SK-N-SH (cell line): Measurements from ENCODE around the gene ANKRD44. TPM values are rescaled to one million over a fixed set of nuclear protein-coding genes. Genes with fewer than 3 reads are reported as not detected.

ENCODE experiments used
- CTCF ChIA-PET: fragments of 300-600, 350-600 bp; formaldehyde crosslinking; extraction: SDS; loops from one replicate; lab custom pipeline; 2021; lab: Yijun Ruan, JAX
- POLR2A ChIA-PET: fragments of 350-600 bp; sonication (Branson Sonifier 250); formaldehyde crosslinking; extraction: SDS; loops from one replicate; lab custom pipeline; 2020; ENCODE audit warnings: antibody characterized with exemption, inconsistent platforms; lab: Yijun Ruan, JAX
- DNase-seq: peaks from one replicate; pipeline ENCODE4 v3.0.0; 2012
- H2AFZ ChIP-seq: fragments of 200-600 bp; sonication (generic); 2 replicates; pipeline ENCODE4 v1.8.1; 2016; ENCODE audit warnings: antibody characterized with exemption, mild to moderate bottlenecking, low read depth
- H3F3A ChIP-seq: fragments of 200-600 bp; sonication (generic); replicated peaks from 2 replicates; pipeline ENCODE3; 2016; ENCODE audit warnings: antibody characterized with exemption, mild to moderate bottlenecking; ENCODE audit not compliant: insufficient read depth
- H3K27ac ChIP-seq, 2 experiments: fragments of 200-500 bp in 1 of 2; fragments of 200-600 bp in 1 of 2; sonication (Bioruptor generic) in 1 of 2; sonication (generic), shearing (Covaris generic) in 1 of 2; 2 replicates each; pipeline versions ENCODE4 v1.5.1 to v1.6.1; 2014 to 2016; ENCODE audit warnings: low read depth in 2 of 2, inconsistent platforms in 1 of 2, low read length in 1 of 2, mild to moderate bottlenecking in 1 of 2, mixed read lengths in 1 of 2
- H3K27me3 ChIP-seq: fragments of 200-600 bp; sonication (generic), shearing (Covaris generic); 2 replicates; pipeline ENCODE4 v1.6.1; 2016; ENCODE audit warnings: mixed run types; ENCODE audit not compliant: insufficient read depth
- H3K36me3 ChIP-seq, 2 experiments: fragments of 200-500 bp in 1 of 2; fragments of 200-600 bp in 1 of 2; sonication (Bioruptor generic) in 1 of 2; sonication (generic) in 1 of 2; replicated peaks in 1 of 2; 2 replicates each; pipeline versions ENCODE3 to v1.5.1; 2014 to 2016; ENCODE audit warnings: low read length in 1 of 2, mild to moderate bottlenecking in 1 of 2; ENCODE audit not compliant: insufficient read depth in 2 of 2, control insufficient read depth in 1 of 2
- H3K4me1 ChIP-seq, 2 experiments: fragments of 200-500 bp in 1 of 2; fragments of 200-600 bp in 1 of 2; sonication (Bioruptor generic) in 1 of 2; sonication (generic), shearing (Covaris generic) in 1 of 2; 2 replicates each; pipeline versions ENCODE4 v1.5.1 to v1.6.1; 2014 to 2016; ENCODE audit warnings: low read depth in 1 of 2, low read length in 1 of 2, mixed run types in 1 of 2; ENCODE audit not compliant: insufficient read depth in 2 of 2, control insufficient read depth in 1 of 2
- H3K4me2 ChIP-seq: fragments of 200-600 bp; sonication (generic), shearing (Covaris generic); 2 replicates; pipeline ENCODE4 v1.6.1; 2017; ENCODE audit warnings: mixed run types
- H3K4me3 ChIP-seq, 2 experiments: fragments of 200-500 bp in 1 of 2; fragments of 200-600 bp in 1 of 2; sonication (Bioruptor generic) in 1 of 2; sonication (generic), shearing (Covaris generic) in 1 of 2; 2 replicates each; pipeline versions ENCODE4 v1.5.1 to v1.8.1; 2014 to 2016; ENCODE audit warnings: low read depth in 2 of 2, inconsistent platforms in 1 of 2, low read length in 1 of 2, mild to moderate bottlenecking in 1 of 2, mixed read lengths in 1 of 2, moderate library complexity in 1 of 2
- H3K79me2 ChIP-seq: fragments of 200-600 bp; sonication (generic); 2 replicates; pipeline ENCODE4 v1.8.1; 2017; ENCODE audit warnings: mild to moderate bottlenecking; ENCODE audit not compliant: insufficient read depth
- H3K9ac ChIP-seq: fragments of 200-600 bp; sonication (generic); 2 replicates; pipeline ENCODE4 v1.6.1; 2017; ENCODE audit warnings: mixed run types
- H3K9me2 ChIP-seq: fragments of 200-600 bp; sonication (generic); 2 replicates; pipeline ENCODE4 v1.6.1; 2017; ENCODE audit warnings: mixed run types
- H3K9me3 ChIP-seq: fragments of 200-600 bp; sonication (generic); 2 replicates; pipeline ENCODE4 v1.6.1; 2017; ENCODE audit warnings: mixed run types, mild to moderate bottlenecking, moderate library complexity
- H4K20me1 ChIP-seq: fragments of 200-600 bp; sonication (generic); 2 replicates; pipeline ENCODE4 v1.6.1; 2017; ENCODE audit warnings: mild to moderate bottlenecking, mixed run types; ENCODE audit not compliant: insufficient read depth
- EP300 ChIP-seq, 2 experiments: IDR thresholded peaks; 2 replicates each; pipeline versions ENCODE4 v1.4.0 to v1.6.1; 2012; ENCODE audit warnings: borderline replicate concordance in 1 of 2, low read depth in 1 of 2, low read length in 1 of 2
- EZH2phosphoT487 ChIP-seq: fragments of 200-600 bp; sonication (generic); IDR thresholded peaks from 2 replicates; pipeline ENCODE4 v1.6.1; 2017; ENCODE audit warnings: low read depth, mixed run types, mild to moderate bottlenecking, antibody characterized with exemption, moderate library complexity, borderline replicate concordance
- FOXM1 ChIP-seq: IDR thresholded peaks from 2 replicates; pipeline ENCODE4 v1.4.0; 2012; ENCODE audit warnings: low read depth, mild to moderate bottlenecking
- GATA2 ChIP-seq: sonication (generic); formaldehyde crosslinking; IDR thresholded peaks from 2 replicates; pipeline ENCODE4 v1.5.0; 2020; ENCODE audit warnings: mild to moderate bottlenecking, missing genetic modification reagents
- MEF2A ChIP-seq: IDR thresholded peaks from 2 replicates; pipeline ENCODE4 v1.4.0; 2012; ENCODE audit warnings: low read depth, borderline replicate concordance
- NFIC ChIP-seq: IDR thresholded peaks from 2 replicates; pipeline ENCODE4 v1.4.0; 2012; ENCODE audit warnings: borderline replicate concordance
- RAD21 ChIP-seq: IDR thresholded peaks from 2 replicates; pipeline ENCODE4 v1.6.1; 2012; ENCODE audit warnings: mild to moderate bottlenecking, low read length
- RCOR1 ChIP-seq: fragments of 150-350 bp; IDR thresholded peaks from 2 replicates; pipeline ENCODE4 v1.6.1; 2017; ENCODE audit warnings: antibody characterized with exemption, low read length
- RXRA ChIP-seq: IDR thresholded peaks from 2 replicates; pipeline ENCODE4 v1.4.0; 2012; ENCODE audit warnings: low read depth, mild to moderate bottlenecking, borderline replicate concordance
- SMC3 ChIP-seq: IDR thresholded peaks from 2 replicates; pipeline ENCODE4 v1.6.1; 2012; ENCODE audit warnings: low read depth, low read length, improper control_type of control experiment
- TAF1 ChIP-seq: IDR thresholded peaks from 2 replicates; pipeline ENCODE4 v1.6.1; 2012; ENCODE audit warnings: low read depth, mild to moderate bottlenecking, low read length, moderate library complexity, borderline replicate concordance
- TCF12 ChIP-seq: IDR thresholded peaks from 2 replicates; pipeline ENCODE4 v1.4.0; 2012
- TEAD4 ChIP-seq: IDR thresholded peaks from 2 replicates; pipeline ENCODE4 v1.4.0; 2012; ENCODE audit warnings: mild to moderate bottlenecking, borderline replicate concordance; ENCODE audit not compliant: insufficient read depth
- WGBS: methylation state at CpG from one replicate; pipeline ENCODE4 v1.1.6; 2017; ENCODE audit warnings: low lambda C conversion rate; 5-methylcytosine and 5-hydroxymethylcytosine counted together
- polyA plus RNA-seq, 3 experiments: library from polyadenylated mRNA; depleted of rRNA; stranded (reverse); fragments of >200 nt; gene quantifications; 2 replicates each; pipeline ENCODE4 v1.2.3, GENCODE V29; 2012
- TF ChIP-seq, protein P1 (sequence below): fragments of 200-600 bp; sonication (generic); IDR thresholded peaks from 2 replicates; pipeline ENCODE4 v1.6.1; 2017; ENCODE audit warnings: antibody characterized with exemption, mild to moderate bottlenecking, moderate library complexity
- TF ChIP-seq, protein P2 (sequence below): fragments of 150-350 bp; IDR thresholded peaks from 2 replicates; pipeline ENCODE4 v1.6.1; 2016; ENCODE audit warnings: mild to moderate bottlenecking, low read depth, low read length
- TF ChIP-seq, protein P3 (sequence below): IDR thresholded peaks from 2 replicates; pipeline ENCODE4 v1.4.0; 2012; ENCODE audit warnings: low read depth, borderline replicate concordance
- TF ChIP-seq, protein P4 (sequence below): IDR thresholded peaks from 2 replicates; pipeline ENCODE4; 2012

The ANKRD44 gene
- polyA plus RNA-seq, 1 of the 3 experiments (the other 2 are of a cell fraction): 12.5 TPM

DNA sequence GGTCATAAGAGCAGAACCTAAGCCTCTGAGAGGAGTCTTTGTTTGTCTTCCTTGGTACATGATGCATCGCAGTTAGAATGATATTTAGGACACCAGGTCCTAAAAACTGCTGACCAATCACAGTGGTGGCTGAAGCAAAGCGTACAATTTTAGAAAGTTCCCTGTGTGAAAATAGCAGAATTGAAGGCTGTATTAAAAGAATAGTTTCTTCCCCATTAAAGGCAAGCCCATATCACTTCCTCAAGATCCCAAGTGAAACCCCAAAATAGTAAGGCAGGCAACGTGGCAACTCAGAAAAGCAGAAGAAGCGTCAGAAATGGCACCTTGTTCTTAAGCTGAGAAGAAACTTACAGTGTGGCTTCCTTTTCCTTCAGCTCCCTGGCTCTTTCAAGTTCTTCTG is 229.3 kb downstream of the ANKRD44 start:
- Histone ChIP-seq H3K9ac (no peak overlapping the region), H3K27ac (peak overlapping the region in 1 of 2 experiments; percentile 79; a peak in 2 of 4 replicates), H4K20me1 (no peaks in the 10 kb centered on the region), H3K36me3 (peaks cover 0 to 10% of the 10 kb centered on the region in 2 experiments), H3K79me2 (no peaks in the 10 kb centered on the region), H3K9me2 (no peaks in the 10 kb centered on the region), H3K4me2 (no peak overlapping the region), H3K4me1 (peaks cover 20 to 26% of the 10 kb centered on the region in 2 experiments; a peak in 3 of 4 replicates), H2AFZ (no peak overlapping the region), H3F3A (peaks cover 6% of the 10 kb centered on the region), H3K9me3 (no peaks in the 10 kb centered on the region), H3K27me3 (no peaks in the 10 kb centered on the region), H3K4me3 (no peak overlapping the region)
- DNase-seq: no peak
- ChIA-PET POLR2A (interaction anchor here (1.0 kb wide), 1 partner anchor 10 kb away, joined by 3 read pairs; no protein-coding TSS in a partner anchor), CTCF (interaction anchor here (0.6 to 1.2 kb wide), 2 partner anchors 32 to 92 kb away, joined by 3 to 4 read pairs; no protein-coding TSS in a partner anchor)
- WGBS: 90% methylated on average over 4 of the region's 4 CpGs
- no peak for TF ChIP-seq EP300 (IDR thresholded peaks at IDR 0.05; ENCODE audit: borderline replicate concordance in 1 of 2, low read depth in 1 of 2, low read length in 1 of 2)
- TF ChIP-seq NFIC: no peak
- TF ChIP-seq TAF1: no peak
- no peak for TF ChIP-seq GATA2 (CRISPR knock-in tag)
- no peak for TF ChIP-seq RAD21
- TF ChIP-seq, protein P1, sequence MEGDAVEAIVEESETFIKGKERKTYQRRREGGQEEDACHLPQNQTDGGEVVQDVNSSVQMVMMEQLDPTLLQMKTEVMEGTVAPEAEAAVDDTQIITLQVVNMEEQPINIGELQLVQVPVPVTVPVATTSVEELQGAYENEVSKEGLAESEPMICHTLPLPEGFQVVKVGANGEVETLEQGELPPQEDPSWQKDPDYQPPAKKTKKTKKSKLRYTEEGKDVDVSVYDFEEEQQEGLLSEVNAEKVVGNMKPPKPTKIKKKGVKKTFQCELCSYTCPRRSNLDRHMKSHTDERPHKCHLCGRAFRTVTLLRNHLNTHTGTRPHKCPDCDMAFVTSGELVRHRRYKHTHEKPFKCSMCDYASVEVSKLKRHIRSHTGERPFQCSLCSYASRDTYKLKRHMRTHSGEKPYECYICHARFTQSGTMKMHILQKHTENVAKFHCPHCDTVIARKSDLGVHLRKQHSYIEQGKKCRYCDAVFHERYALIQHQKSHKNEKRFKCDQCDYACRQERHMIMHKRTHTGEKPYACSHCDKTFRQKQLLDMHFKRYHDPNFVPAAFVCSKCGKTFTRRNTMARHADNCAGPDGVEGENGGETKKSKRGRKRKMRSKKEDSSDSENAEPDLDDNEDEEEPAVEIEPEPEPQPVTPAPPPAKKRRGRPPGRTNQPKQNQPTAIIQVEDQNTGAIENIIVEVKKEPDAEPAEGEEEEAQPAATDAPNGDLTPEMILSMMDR: no peak
- TF ChIP-seq, protein P2, sequence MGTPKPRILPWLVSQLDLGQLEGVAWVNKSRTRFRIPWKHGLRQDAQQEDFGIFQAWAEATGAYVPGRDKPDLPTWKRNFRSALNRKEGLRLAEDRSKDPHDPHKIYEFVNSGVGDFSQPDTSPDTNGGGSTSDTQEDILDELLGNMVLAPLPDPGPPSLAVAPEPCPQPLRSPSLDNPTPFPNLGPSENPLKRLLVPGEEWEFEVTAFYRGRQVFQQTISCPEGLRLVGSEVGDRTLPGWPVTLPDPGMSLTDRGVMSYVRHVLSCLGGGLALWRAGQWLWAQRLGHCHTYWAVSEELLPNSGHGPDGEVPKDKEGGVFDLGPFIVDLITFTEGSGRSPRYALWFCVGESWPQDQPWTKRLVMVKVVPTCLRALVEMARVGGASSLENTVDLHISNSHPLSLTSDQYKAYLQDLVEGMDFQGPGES: no peak
- TF ChIP-seq TEAD4: no peak
- TF ChIP-seq SMC3: no peak
- no peak for TF ChIP-seq EZH2phosphoT487
- TF ChIP-seq RCOR1: no peak
- TF ChIP-seq, protein P3, sequence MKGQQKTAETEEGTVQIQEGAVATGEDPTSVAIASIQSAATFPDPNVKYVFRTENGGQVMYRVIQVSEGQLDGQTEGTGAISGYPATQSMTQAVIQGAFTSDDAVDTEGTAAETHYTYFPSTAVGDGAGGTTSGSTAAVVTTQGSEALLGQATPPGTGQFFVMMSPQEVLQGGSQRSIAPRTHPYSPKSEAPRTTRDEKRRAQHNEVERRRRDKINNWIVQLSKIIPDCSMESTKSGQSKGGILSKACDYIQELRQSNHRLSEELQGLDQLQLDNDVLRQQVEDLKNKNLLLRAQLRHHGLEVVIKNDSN: no peak
- TF ChIP-seq FOXM1: no peak
- no peak for TF ChIP-seq RXRA
- TF ChIP-seq TCF12: no peak
- TF ChIP-seq MEF2A: no peak
- TF ChIP-seq, protein P4, sequence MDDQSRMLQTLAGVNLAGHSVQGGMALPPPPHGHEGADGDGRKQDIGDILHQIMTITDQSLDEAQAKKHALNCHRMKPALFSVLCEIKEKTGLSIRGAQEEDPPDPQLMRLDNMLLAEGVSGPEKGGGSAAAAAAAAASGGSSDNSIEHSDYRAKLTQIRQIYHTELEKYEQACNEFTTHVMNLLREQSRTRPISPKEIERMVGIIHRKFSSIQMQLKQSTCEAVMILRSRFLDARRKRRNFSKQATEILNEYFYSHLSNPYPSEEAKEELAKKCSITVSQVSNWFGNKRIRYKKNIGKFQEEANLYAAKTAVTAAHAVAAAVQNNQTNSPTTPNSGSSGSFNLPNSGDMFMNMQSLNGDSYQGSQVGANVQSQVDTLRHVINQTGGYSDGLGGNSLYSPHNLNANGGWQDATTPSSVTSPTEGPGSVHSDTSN: no peak
